AG10803 (cell line): ENCODE results near the gene TSACC.

Experiments
- DNase-seq: peaks from one replicate; pipeline ENCODE4 v3.0.0; 2010; ENCODE audit warnings: low read depth
- H3K4me3 ChIP-seq: 2 replicates; pipeline ENCODE4 v1.5.1; 2011; ENCODE audit warnings: mild to moderate bottlenecking, low read length, control low read depth
- CTCF ChIP-seq: conservative IDR thresholded peaks from 2 replicates; pipeline ENCODE4 v1.5.1; 2011; ENCODE audit warnings: mild to moderate bottlenecking, low read length, control low read depth, inconsistent platforms

The TSACC gene

GRCh38 chr1:156384007-156384406 is 45.7 kb downstream of the TSACC start:
- no peak for DNase-seq
- no peak for TF ChIP-seq CTCF

GRCh38 chr1:156384658-156385057 is 46.3 kb downstream of the TSACC start:
- TF ChIP-seq CTCF: no peak
- DNase-seq: no peak
- no peak overlapping the region for H3K4me3 ChIP-seq

More at GRCh38 chr1:156384007-156384406, 45.7 kb downstream of the TSACC start:
- H3K4me3 ChIP-seq: no peak overlapping the region

- H3K4me3 ChIP-seq: no peak overlapping the region
- DNase-seq: peak; percentile 60
- peak; percentile 86 for TF ChIP-seq CTCF
Observed at GRCh38 chr1:156385534-156386031, 47.3 kb downstream of the TSACC start.

- DNase-seq: no peak
- no peak for TF ChIP-seq CTCF
Observed at GRCh38 chr1:156386134-156386901, 48.0 kb downstream of the TSACC start.

GRCh38 chr1:156386949-156387869 is 48.9 kb downstream of the TSACC start:
- TF ChIP-seq CTCF: no peak
- H3K4me3 ChIP-seq: no peak overlapping the region
- no peak for DNase-seq

More at GRCh38 chr1:156386134-156386901, 48.0 kb downstream of the TSACC start:
- H3K4me3 ChIP-seq: no peak overlapping the region

- no peak overlapping the region for H3K4me3 ChIP-seq
Observed at GRCh38 chr1:156387870-156388173, 49.5 kb downstream of the TSACC start.

More at GRCh38 chr1:156387870-156388173, 49.5 kb downstream of the TSACC start:
- no peak for TF ChIP-seq CTCF
- no peak for DNase-seq
